HG02623 (cell line): ENCODE results near the gene CREBRF.
"Not testable (repeated sequence)": the region's sequence is repeated elsewhere in the genome, so short reads cannot be mapped to it uniquely, and the experiment has no call there.

ENCODE experiments used
- ATAC-seq: cut with Tn5 transposase; IDR thresholded peaks from one replicate; pipeline ENCODE4 v1.9.1; 2021; ENCODE audit warnings: moderate library complexity; ENCODE audit not compliant: unreplicated experiment

CREBRF gene

GRCh38 chr5:173055983-173056782 lies at the start of gene CREBRF:
CREBRF (plus strand) TSS chr5:173056352; CDS start chr5:173080776, 24,424 bp downstream.
- peak; percentile 71 for ATAC-seq

GRCh38 chr5:173010021-173010420 lies 46.1 kb upstream of the CREBRF start:
- ATAC-seq, result no peak

GRCh38 chr5:173010547-173011464 lies 45.3 kb upstream of the CREBRF start:
- no peak for ATAC-seq

GRCh38 chr5:173011566-173011965 lies 44.6 kb upstream of the CREBRF start:
- no peak for ATAC-seq

GRCh38 chr5:173012882-173013281 lies 43.3 kb upstream of the CREBRF start:
- no peak for ATAC-seq

GRCh38 chr5:173014671-173015070 lies 41.5 kb upstream of the CREBRF start:
- no peak for ATAC-seq

- ATAC-seq, result no peak
These were observed 41.0 kb upstream of the CREBRF start for GRCh38 chr5:173015192-173015591.

- no peak for ATAC-seq
These were observed 40.3 kb upstream of the CREBRF start for GRCh38 chr5:173015598-173016455.

- no peak for ATAC-seq
These were observed 39.5 kb upstream of the CREBRF start for GRCh38 chr5:173016598-173017046.

- ATAC-seq, result not testable (repeated sequence)
These were observed 39.1 kb upstream of the CREBRF start for GRCh38 chr5:173017087-173017486.

GRCh38 chr5:173018358-173018757 lies 37.8 kb upstream of the CREBRF start:
- ATAC-seq, result no peak

- ATAC-seq, result no peak
These were observed 36.0 kb upstream of the CREBRF start for GRCh38 chr5:173020154-173020581.

- no peak for ATAC-seq
These were observed 35.5 kb upstream of the CREBRF start for GRCh38 chr5:173020643-173021042.

- no peak for ATAC-seq
These were observed 30.5 kb upstream of the CREBRF start for GRCh38 chr5:173025651-173026050.

- no peak for ATAC-seq
These were observed 28.2 kb upstream of the CREBRF start for GRCh38 chr5:173027905-173028304.

GRCh38 chr5:173028811-173029327 lies 27.3 kb upstream of the CREBRF start:
- ATAC-seq, result no peak

- peak; percentile 47 for ATAC-seq
These were observed 26.6 kb upstream of the CREBRF start for GRCh38 chr5:173029499-173029921.

GRCh38 chr5:173032096-173032495 lies 24.1 kb upstream of the CREBRF start:
- ATAC-seq, result not testable (repeated sequence)

GRCh38 chr5:173032730-173033129 lies 23.4 kb upstream of the CREBRF start:
- ATAC-seq, result no peak

- no peak for ATAC-seq
These were observed 22.2 kb upstream of the CREBRF start for GRCh38 chr5:173033923-173034322.
